CD14-positive monocyte (primary cell): ENCODE data around the gene GOLPH3. TPM values are rescaled to one million over a fixed set of nuclear protein-coding genes. Genes with fewer than 3 reads are reported as not detected.

Experiments
- DNase-seq, 3 donors: peaks; one replicate each; pipeline ENCODE4 v3.0.0-alpha.2; 2011 to 2022
- H2AFZ ChIP-seq: 2 replicates; pipeline ENCODE4 v1.6.0; 2012; ENCODE audit warnings: mild to moderate bottlenecking, low read depth, low read length, inconsistent platforms; ENCODE audit not compliant: insufficient read depth, poor library complexity, severe bottlenecking
- H3K27ac ChIP-seq, 2 donors: 1 replicate in 1 of 2; 2 replicates in 1 of 2; pipeline ENCODE4 v1.5.1; 2012 to 2013; ENCODE audit warnings: low read length in 2 of 2, control low read depth in 1 of 2, inconsistent platforms in 1 of 2, low read depth in 1 of 2, mild to moderate bottlenecking in 1 of 2
- H3K27me3 ChIP-seq, 2 donors: one replicate each; pipeline versions ENCODE4 v1.6.0 to v1.6.1; 2011 to 2013; ENCODE audit warnings: low read length in 2 of 2; ENCODE audit not compliant: control insufficient read depth in 2 of 2, insufficient read depth in 2 of 2
- H3K36me3 ChIP-seq, 2 donors: replicated peaks in 1 of 2; 1 replicate in 1 of 2; 2 replicates in 1 of 2; pipeline versions ENCODE4 v1.5.1 to v1.6.1; 2012 to 2013; ENCODE audit warnings: low read length in 2 of 2, control low read depth in 1 of 2, inconsistent platforms in 1 of 2, mild to moderate bottlenecking in 1 of 2; ENCODE audit not compliant: insufficient read depth in 2 of 2, control insufficient read depth in 1 of 2
- H3K4me1 ChIP-seq, 2 donors: 1 replicate in 1 of 2; 2 replicates in 1 of 2; pipeline versions ENCODE4 v1.5.1 to v1.6.1; 2012 to 2013; ENCODE audit warnings: low read length in 2 of 2, control low read depth in 1 of 2, inconsistent platforms in 1 of 2, mild to moderate bottlenecking in 1 of 2, moderate library complexity in 1 of 2; ENCODE audit not compliant: insufficient read depth in 2 of 2, control insufficient read depth in 1 of 2
- H3K4me2 ChIP-seq: replicated peaks from 2 replicates; pipeline ENCODE3; 2012; ENCODE audit warnings: low read length, moderate library complexity, mild to moderate bottlenecking; ENCODE audit not compliant: poor library complexity, severe bottlenecking; ENCODE audit errors: extremely low read depth
- H3K4me3 ChIP-seq, 3 experiments: fragments of 200-600 bp in 1 of 3; sonication (generic) in 1 of 3; replicated peaks in 1 of 3; 1 replicate in 2 of 3; 2 replicates in 1 of 3; pipeline ENCODE4 v1.5.1; 2011 to 2013; ENCODE audit warnings: low read length in 3 of 3, mild to moderate bottlenecking in 3 of 3, control low read depth in 2 of 3, low read depth in 2 of 3, inconsistent platforms in 1 of 3, moderate library complexity in 1 of 3
- H3K79me2 ChIP-seq: 2 replicates; pipeline ENCODE4 v1.6.0; 2012; ENCODE audit warnings: mild to moderate bottlenecking, control low read depth, inconsistent platforms, low read length, moderate library complexity; ENCODE audit not compliant: insufficient read depth
- H3K9ac ChIP-seq: 2 replicates; pipeline ENCODE4 v1.6.0; 2017; ENCODE audit warnings: low read length, mild to moderate bottlenecking; ENCODE audit not compliant: insufficient read depth, poor library complexity, severe bottlenecking
- H3K9me3 ChIP-seq, 2 donors: replicated peaks in 1 of 2; 1 replicate in 1 of 2; 2 replicates in 1 of 2; pipeline versions ENCODE4 v1.5.1 to v1.6.1; 2012 to 2013; ENCODE audit warnings: low read length in 2 of 2, control low read depth in 1 of 2; ENCODE audit not compliant: control insufficient read depth in 1 of 2, insufficient read depth in 1 of 2
- H4K20me1 ChIP-seq: 2 replicates; pipeline ENCODE4 v1.6.0; 2012; ENCODE audit warnings: mild to moderate bottlenecking, low read length, control low read depth, moderate library complexity; ENCODE audit not compliant: insufficient read depth
- H3K27ac Mint-ChIP-seq, 7 donors: one replicate each; pipeline ENCODE4 v1.8.0; 2020; ENCODE audit warnings: mild to moderate bottlenecking in 7 of 7, mixed read lengths in 7 of 7, moderate library complexity in 6 of 7, inconsistent platforms in 2 of 7
- H3K27me3 Mint-ChIP-seq, 3 donors: one replicate each; pipeline ENCODE4 v1.8.0; 2021 to 2022; ENCODE audit warnings: low read depth in 3 of 3, mild to moderate bottlenecking in 3 of 3, mixed read lengths in 3 of 3, moderate library complexity in 3 of 3, inconsistent platforms in 1 of 3
- H3K36me3 Mint-ChIP-seq, 2 donors: one replicate each; pipeline ENCODE4 v1.8.0; 2020; ENCODE audit warnings: mixed read lengths in 2 of 2, inconsistent platforms in 1 of 2, mild to moderate bottlenecking in 1 of 2
- H3K4me1 Mint-ChIP-seq: one replicate; pipeline ENCODE4 v1.8.0; 2020; ENCODE audit warnings: mild to moderate bottlenecking, mixed read lengths
- H3K4me3 Mint-ChIP-seq, 2 donors: one replicate each; pipeline ENCODE4 v1.8.0; 2020; ENCODE audit warnings: mild to moderate bottlenecking in 2 of 2, mixed read lengths in 2 of 2, moderate library complexity in 1 of 2
- H3K9me3 Mint-ChIP-seq, 7 donors: one replicate each; pipeline ENCODE4 v1.8.0; 2020 to 2022; ENCODE audit warnings: mixed read lengths in 7 of 7, mild to moderate bottlenecking in 6 of 7, moderate library complexity in 6 of 7, inconsistent platforms in 2 of 7
- WGBS: methylation state at CpG from one replicate; pipeline ENCODE4 v1.1.5; 2013; ENCODE audit warnings: missing lambda C conversion rate; ENCODE audit not compliant: insufficient coverage; 5-methylcytosine and 5-hydroxymethylcytosine counted together
- intact Hi-C, 2 donors: fragments of 100-400 bp; cut with micrococcal nuclease; formaldehyde crosslinking; loops; one replicate each; pipeline versions ENCODE4 v1.15.0 to v1.15.1; 2023
- polyA plus RNA-seq, 3 donors: library from polyadenylated mRNA; depleted of rRNA in 1 of 3; unstranded in 2 of 3; stranded (reverse) in 1 of 3; fragments of 300-500 nt in 2 of 3; fragments of >200 nt in 1 of 3; fragmentation: Illumina TruSeq in 2 of 3; gene quantifications; 1 replicate in 2 of 3; 2 replicates in 1 of 3; pipeline ENCODE4 v1.2.3, GENCODE V29; 2012 to 2021
- TF ChIP-seq, protein P1 (sequence below): fragments of 200-600 bp; IDR thresholded peaks from one replicate; pipeline ENCODE4 v1.8.0; 2022; ENCODE audit warnings: antibody characterized with exemption, mild to moderate bottlenecking

Gene GOLPH3
- polyA plus RNA-seq, 3 donors: 25.1 to 108 (median 105) TPM

DNA sequence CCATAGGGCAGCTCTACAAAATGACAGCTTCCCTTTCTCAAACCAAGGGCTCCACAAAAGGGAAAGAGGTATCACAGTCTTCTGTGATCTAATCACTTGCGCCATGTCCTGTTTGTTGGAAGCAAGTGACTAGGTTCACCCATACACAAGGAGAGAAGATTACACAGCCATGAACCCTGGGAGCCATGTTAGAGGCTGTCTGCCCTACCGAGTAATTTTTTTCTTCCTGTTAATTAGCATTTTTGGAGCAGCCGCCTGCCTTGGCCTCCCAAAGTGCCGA is 33.2 kb upstream of the GOLPH3 start:
- H3K4me2 ChIP-seq: no peak overlapping the region
- H3K36me3 Mint-ChIP-seq: peaks cover 0 to 4% of the 10 kb centered on the region in 2 donors
- peaks cover 0 to 5% (median 0%) of the 10 kb centered on the region in 3 donors for H3K27me3 Mint-ChIP-seq
- DNase-seq: peak; percentile 71 to 75 (median 73)
- 44% methylated on average over 2 of the region's 4 CpGs for WGBS
- peaks cover 45 to 52% of the 10 kb centered on the region in 2 donors for H3K4me1 ChIP-seq
- peak overlapping the region; percentile 85 to 96 (median 93) for H3K27ac Mint-ChIP-seq
- H4K20me1 ChIP-seq: no peaks in the 10 kb centered on the region
- H3K9me3 ChIP-seq: no peaks in the 10 kb centered on the region
- H2AFZ ChIP-seq: peak overlapping the region; percentile 68
- H3K79me2 ChIP-seq: no peaks in the 10 kb centered on the region
- peaks cover 46% of the 10 kb centered on the region for H3K4me1 Mint-ChIP-seq
- H3K36me3 ChIP-seq: no peaks in the 10 kb centered on the region
- no peaks in the 10 kb centered on the region for H3K27me3 ChIP-seq
- H3K9ac ChIP-seq: no peak overlapping the region
- no peak overlapping the region for H3K4me3 ChIP-seq
- TF ChIP-seq, protein P1, sequence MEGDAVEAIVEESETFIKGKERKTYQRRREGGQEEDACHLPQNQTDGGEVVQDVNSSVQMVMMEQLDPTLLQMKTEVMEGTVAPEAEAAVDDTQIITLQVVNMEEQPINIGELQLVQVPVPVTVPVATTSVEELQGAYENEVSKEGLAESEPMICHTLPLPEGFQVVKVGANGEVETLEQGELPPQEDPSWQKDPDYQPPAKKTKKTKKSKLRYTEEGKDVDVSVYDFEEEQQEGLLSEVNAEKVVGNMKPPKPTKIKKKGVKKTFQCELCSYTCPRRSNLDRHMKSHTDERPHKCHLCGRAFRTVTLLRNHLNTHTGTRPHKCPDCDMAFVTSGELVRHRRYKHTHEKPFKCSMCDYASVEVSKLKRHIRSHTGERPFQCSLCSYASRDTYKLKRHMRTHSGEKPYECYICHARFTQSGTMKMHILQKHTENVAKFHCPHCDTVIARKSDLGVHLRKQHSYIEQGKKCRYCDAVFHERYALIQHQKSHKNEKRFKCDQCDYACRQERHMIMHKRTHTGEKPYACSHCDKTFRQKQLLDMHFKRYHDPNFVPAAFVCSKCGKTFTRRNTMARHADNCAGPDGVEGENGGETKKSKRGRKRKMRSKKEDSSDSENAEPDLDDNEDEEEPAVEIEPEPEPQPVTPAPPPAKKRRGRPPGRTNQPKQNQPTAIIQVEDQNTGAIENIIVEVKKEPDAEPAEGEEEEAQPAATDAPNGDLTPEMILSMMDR: no peak
- intact Hi-C loops: no loop called here
- no peak overlapping the region for H3K4me3 Mint-ChIP-seq
- peaks cover 0 to 4% (median 0%) of the 10 kb centered on the region in 7 donors for H3K9me3 Mint-ChIP-seq
- peak overlapping the region; percentile 52 to 84 for H3K27ac ChIP-seq

- WGBS: 93% methylated on average over 3 of the region's 13 CpGs
- no peaks in the 10 kb centered on the region for H3K79me2 ChIP-seq
- no peak overlapping the region for H3K4me3 ChIP-seq
- H3K4me1 Mint-ChIP-seq: peaks cover 48% of the 10 kb centered on the region
- no peak for DNase-seq
- peak overlapping the region; percentile 52 to 84 for H3K27ac ChIP-seq
- H2AFZ ChIP-seq: peak overlapping the region; percentile 68
- peaks cover 0 to 4% (median 0%) of the 10 kb centered on the region in 7 donors for H3K9me3 Mint-ChIP-seq
- no peaks in the 10 kb centered on the region for H3K27me3 ChIP-seq
- H3K36me3 ChIP-seq: no peaks in the 10 kb centered on the region
- TF ChIP-seq, protein P1: no peak
- no peaks in the 10 kb centered on the region for H3K9me3 ChIP-seq
- H3K4me3 Mint-ChIP-seq: no peak overlapping the region
- H3K36me3 Mint-ChIP-seq: peaks cover 0 to 4% of the 10 kb centered on the region in 2 donors
- intact Hi-C loops: no loop called here
- peaks cover 46 to 54% of the 10 kb centered on the region in 2 donors for H3K4me1 ChIP-seq
- H3K27ac Mint-ChIP-seq: peak overlapping the region; percentile 85 to 96 (median 93)
- H4K20me1 ChIP-seq: no peaks in the 10 kb centered on the region
- peaks cover 0 to 5% (median 0%) of the 10 kb centered on the region in 3 donors for H3K27me3 Mint-ChIP-seq
- no peak overlapping the region for H3K4me2 ChIP-seq
- H3K9ac ChIP-seq: no peak overlapping the region
Observed at GRCh38 chr5:32206509-32207354, 32.6 kb upstream of the GOLPH3 start.
